ENCODE data around the gene PIP.
"Not testable (repeated sequence)": the region's sequence is repeated elsewhere in the genome, so short reads cannot be mapped to it uniquely, and the experiment has no call there.

The PIP gene, protein sequence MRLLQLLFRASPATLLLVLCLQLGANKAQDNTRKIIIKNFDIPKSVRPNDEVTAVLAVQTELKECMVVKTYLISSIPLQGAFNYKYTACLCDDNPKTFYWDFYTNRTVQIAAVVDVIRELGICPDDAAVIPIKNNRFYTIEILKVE

DNA sequence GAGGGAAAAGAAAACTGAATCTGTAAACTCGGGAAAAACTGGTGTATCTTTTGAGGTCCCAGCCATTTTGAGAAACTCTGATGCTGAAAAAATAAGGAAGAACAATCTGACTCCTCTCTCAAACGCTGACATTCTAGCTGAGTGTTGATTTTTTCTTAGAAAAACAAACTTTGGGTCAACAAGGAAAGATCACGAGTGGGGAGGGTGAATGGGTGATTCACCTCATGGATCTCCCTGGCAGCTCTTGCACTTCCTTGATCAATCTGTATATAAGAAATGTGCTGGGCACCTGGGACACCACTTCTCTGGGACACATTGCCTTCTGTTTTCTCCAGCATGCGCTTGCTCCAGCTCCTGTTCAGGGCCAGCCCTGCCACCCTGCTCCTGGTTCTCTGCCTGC lies at the start of gene PIP:
Gene PIP, plus strand, starts transcription at position 297 of the 400 bp plus-strand sequence. Its CDS starts 40 bp downstream, at position 337.
- no peak for DNase-seq

DNA sequence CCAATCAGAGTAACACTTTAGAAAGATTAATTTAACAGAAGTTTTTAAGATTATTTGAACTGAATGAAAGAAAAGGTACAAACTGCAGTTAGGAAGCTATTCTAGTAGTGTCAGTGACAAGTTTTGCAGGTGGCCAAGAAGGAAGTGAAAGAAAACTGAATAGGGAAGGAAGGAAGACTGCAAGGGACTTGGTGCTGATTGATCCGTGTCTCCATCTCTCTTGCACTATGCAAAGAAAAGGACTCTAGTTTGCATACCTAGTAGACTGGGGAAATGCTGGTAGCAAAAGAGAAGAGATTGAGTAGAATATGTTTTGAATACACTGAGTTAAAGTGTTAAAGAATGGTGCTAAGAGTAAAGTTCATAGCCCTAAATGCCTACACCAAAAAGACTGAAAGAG lies 46.8 kb upstream of the PIP start:
- DNase-seq: no peak

DNA sequence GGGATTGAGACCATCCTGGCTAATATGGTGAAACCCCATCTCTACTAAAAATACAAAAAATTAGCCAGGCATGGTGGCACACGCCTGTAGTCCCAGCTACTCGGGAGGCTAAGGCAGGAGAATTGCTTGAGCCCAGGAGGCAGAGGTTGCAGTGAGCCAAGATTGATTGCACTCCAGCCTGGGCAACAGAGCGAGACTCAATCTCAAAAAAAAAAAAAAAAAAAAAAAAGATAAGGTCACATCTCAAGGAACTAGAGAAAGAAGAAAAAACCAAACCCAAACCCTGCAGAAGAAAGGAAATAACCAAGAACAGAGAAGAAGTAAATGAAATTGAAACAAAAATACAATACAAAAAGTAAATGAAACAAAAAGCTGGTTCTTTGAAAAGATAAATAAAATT lies 46.3 kb upstream of the PIP start:
- DNase-seq: not testable (repeated sequence)

DNA sequence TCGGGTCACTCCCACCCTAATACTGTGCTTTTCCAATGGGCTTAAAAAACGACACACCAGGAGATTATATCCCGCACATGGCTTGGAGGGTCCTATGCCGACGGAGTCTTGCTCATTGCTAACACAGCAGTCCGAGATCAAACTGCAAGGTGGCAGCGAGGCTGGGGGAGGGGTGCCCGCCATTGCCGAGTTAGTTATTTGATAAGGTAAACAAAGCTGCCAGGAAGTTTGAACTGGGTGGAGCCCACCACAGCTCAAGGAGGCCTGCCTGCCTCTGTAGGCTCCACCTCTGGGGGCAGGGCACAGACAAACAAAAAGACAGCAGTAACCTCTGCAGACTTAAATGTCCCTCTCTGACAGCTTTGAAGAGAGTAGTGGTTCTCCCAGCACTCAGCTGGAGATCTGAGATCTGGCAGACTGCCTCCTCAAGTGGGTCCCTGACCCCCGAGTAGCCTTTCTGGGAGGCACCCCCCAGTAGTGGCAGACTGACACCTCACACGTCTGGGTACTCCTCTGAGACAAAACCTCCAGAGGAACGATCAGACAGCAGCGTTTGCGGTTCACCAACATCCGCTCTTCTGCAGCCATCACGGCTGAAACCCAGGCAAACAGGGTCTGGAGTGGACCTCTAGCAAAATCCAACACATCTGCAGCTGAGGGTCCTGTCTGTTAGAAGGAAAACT lies 43.2 kb upstream of the PIP start:
- not testable (repeated sequence) for DNase-seq

DNA sequence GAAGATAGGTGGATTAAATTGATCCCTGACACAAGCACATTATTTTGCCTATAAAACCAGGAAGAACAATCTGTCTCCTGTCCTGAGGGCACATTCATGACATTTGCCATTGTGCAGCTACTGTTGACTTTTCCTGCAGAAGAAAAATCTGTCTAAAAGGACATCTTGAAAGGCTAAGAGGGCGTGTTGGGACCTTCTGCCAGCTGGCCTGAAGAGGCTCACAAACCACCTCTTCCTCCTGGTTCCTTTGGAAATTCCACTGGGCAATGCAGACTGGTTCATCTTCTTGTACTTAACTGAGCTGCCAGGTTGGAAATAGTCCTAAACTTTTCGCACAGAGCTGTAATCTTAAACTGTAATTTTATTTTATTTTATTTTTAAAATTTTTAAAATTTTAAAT lies 35.7 kb upstream of the PIP start:
- DNase-seq: no peak

DNA sequence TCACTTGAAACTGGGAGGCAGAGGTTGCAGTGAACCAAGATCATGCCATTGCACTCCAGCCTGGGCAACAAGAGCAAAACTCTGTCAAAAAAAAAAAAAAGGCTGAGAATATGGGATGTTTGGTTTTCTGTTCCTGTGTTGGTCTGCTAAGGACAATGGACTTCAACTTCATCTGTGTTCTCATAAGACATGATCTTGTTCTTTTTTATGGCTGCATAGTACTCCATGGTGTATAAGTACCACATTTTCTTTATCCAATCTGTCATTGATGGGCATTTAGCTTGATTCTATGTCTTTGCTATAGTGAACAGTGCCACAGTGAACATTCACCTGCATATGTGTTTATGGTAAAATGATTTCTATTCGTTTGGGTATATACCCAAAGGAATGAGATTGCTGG lies 32.3 kb upstream of the PIP start:
- not testable (repeated sequence) for DNase-seq

DNA sequence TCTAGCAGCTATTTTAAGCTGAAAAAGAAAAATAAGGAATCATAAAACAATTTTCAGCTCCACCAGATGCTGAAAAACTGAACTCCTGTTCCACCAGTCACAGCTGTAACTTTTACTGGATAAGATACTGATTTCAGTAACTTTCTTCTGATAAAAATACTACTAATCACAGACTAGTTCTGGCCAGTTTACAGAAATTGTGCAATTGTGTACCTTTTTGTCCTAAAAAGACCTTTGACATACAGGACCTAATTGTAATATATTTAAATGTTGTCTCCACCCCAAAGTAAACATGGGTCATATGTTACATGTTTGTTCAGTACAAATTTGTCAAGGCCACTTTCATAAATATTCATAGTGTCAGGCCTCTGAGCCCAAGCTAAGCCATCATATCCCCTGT lies 27.1 kb upstream of the PIP start:
- no peak for DNase-seq

DNA sequence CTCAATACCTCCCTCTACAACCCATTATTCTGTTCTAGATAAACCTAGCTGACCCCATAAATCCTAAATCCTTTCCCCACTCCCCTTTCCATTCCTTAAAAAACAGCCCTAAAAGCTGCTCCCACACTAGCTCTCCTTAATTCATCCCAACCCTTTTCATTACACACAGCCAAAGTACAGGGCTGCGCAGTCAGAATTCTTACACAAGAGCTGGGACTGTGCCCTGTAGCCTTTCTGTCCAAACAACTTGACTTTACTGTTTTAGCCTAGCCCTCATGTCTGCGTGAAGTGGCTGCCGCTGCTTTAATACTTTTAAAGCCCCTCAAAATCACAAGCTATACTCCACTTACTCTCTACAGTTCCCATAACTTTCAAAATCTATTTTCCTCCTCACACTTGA lies 23.9 kb upstream of the PIP start:
- DNase-seq: not testable (repeated sequence)

DNA sequence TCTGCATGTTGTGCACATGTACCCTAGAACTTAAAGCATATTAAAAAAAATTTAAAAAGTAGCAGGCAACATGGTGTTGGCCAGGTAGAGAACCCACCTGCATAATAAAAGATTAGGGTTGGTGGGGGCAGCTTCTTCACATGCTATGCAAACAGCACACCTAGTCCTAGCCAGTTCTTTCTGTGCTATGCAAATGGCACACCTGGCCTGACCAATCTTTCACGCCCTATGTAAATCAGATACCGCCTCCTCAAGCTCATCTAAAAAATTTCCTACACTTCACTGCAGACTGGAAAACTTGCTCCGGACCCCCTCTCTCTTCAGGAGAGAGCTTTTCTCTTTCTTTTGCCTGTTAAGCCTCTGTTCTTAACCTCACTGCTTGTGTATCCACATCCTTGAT lies 14.5 kb upstream of the PIP start:
- no peak for DNase-seq

DNA sequence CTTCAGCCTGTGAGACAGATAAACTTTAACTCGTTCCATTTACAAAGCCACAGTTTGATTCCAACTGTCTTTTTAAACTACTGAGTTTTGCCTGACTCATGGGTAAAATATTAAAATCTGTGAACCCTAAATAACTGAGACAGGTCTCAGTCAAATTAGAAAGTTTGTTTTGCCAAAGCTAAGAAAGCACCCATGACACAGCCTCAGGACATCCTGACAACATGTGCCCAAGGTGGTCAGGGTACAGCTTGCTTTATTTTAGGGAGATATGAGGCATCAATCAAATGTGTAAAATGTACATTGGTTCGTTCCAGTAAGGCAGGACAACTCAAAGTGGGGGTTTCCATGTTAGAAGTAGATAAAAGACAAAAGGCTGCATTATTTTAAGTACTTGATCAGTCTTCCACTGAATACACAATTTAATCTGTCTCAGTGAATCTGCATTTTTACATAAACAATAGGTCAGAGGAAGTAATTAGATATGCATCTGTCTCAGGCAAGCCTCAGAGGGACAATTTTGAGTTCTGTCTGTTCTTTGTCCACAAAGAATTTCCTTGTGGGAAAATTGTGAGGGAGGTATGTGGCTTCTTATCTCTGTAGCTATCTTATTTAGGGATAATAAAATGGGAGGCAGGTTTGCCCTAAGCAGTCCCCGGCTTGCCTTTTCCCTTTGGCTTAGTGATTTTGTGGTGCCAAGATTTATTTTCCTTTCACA lies 11.0 kb upstream of the PIP start:
- no peak for DNase-seq

DNA sequence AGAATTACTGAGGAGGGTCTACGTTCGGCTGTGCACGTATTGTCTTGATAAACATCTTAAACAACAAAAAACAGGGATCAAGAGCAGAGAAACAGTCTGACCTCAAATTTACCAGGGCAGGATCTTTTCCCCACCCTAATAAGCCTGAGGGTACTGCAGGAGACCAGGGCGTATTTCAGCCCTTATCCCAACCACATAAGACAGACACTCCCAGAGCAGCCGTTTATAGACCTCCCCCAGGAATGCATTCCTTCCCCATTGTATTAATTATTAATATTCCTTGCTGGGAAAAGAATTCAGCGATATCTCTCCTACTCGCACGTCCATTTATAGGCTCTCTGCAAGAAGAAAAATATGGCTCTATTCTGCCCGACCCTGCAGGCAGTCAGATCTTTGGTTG lies 8.6 kb upstream of the PIP start:
- not testable (repeated sequence) for DNase-seq

DNA sequence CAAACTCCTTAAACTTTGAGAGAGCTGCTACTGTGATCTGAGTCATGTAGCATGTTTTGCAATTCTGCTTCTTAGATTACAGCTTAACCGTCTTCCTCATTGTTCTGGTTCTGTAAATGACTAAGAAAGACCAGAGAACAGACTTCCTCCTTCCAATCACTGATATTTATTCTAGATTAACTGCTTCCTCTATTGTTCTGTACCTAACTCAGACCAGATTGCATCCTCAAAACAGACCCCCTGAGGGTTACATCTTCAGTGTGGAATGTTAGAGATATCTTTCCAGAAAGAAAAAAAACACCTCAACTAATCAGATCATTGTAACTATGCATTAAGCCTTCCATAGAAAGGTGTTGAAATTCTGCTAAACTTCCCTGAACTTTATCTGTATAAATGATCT lies 5.7 kb upstream of the PIP start:
- no peak for DNase-seq

DNA sequence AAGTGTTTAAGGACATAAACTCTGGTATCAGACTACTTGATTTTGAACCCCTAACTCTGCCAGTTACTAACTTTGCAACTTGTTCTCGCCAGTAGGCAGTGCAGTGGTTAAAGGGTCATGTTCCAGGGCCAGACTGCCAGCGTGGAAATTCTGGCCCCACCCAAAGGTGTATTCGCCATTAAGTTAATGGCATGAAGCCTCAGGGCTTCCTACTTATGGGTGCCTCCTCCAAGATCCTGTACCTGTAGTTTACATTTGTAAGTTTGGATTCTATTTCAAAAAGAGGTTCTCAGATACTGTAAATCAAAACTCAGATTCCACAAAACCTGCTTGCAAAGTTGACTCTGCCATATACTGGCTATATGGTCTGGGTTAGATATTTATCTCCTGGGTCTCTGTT lies 2.8 kb upstream of the PIP start:
- no peak for DNase-seq

DNA sequence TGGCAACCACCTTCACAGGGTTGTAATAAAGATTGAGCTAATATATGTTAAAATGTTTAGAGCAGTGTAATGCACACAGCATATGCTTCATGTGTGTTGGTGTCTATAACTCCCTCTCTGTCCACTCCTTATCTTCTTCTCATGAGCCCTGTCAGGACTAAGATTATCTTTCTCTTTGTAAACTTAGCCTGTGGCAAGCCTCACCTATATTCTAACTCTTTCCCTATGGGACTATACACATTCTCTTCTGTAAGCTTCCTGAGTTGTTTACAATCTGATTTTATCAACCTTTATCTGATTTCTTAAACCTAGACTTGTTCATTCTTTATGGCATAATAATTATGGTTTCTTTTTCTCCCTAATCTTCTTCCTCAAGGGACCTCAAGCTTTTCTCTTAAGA lies 2.4 kb upstream of the PIP start:
- no peak for DNase-seq

DNA sequence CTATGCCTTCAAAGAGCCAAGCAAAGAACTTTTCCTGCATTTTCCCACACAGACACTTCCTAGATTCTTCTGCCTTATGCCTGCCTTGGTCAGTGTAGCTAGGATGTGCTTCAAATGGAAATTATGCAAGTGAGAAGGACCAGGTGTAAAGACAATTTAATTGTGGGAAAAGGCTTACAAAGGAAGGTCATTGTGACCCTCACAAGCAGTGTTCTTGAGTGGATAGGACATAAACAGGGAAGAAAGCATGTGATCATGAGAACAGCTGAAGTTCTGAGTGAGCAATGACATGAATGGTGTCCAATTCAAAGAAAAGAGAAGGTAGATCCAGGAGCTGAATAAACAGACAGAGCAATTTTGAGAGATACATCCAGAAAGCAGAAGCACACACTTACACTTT lies 1.3 kb upstream of the PIP start:
- DNase-seq: no peak

DNA sequence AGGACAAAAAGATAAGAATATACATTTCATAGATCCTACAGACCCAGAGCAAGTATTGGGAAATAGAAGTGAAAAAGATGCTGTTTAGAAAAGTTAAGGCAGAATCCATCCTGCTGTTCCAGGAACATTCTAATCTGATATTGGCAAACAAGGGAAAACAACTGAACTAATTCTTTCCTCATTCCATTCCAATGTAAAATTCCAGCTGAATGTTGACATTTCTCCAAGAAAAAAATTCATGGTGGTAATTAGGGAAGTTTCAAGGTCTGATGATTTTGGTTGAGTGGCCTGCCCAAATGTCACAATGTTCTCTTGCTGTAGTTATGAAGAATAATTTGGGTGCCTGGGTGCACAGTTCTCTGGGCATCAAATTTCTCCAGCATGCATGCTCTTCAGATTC lies 15.2 kb downstream of the PIP start:
- no peak for DNase-seq

DNA sequence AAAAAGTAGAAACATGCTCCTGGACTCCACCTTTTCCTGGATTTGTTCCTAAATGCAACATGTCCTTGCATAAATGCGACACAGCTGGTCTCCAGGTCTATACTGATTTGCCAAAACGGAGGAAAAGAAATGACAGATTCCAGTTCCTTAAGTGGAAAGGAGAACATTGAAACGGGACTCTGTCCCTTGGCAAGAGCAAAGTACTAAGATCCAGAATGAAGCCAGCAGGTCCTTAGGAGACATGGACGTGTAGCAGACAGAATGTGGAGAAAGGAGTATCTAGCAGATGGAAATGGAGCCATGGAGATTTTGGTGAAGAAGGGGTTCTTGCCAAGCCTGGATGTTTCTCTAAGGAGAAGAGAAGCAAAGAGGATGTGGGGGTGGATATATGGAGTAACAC lies 16.2 kb downstream of the PIP start:
- DNase-seq: no peak

DNA sequence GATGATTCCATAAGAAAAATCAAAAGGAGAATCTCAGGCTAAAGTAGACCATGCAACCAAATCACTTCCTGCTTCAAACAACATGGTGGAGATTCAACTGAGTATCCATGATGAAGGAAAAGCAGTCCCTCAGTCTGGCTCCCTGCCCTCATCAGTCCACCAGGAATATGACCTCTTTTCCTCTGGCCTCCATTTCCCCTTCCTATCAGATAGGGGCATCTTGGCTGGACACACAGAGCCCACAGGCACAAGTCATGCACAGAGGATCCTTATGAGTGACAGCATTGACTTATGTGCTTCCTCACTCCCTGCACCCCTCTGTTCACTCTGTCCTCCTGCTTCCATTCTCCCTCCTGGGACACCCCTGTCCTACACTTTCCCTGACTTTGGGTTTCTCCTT lies 16.8 kb downstream of the PIP start:
- DNase-seq: no peak

DNA sequence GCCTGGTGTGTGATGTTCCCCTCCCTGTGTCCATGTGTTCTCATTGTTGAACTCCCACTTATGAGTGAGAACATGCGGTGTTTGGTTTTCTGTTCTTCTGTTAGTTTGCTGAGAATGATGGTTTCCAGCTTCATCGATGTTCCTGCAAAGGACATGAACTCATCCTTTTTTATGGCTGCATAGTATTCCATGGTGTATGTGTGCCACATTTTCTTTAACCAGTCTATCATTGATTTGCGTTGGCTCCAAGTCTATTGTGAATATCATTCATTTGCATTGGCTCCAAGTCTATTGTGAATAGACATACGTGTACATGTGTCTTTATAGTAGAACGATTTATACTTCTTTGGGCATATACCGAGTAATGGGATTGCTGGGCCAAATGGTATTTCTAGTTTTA lies 18.8 kb downstream of the PIP start:
- not testable (repeated sequence) for DNase-seq

DNA sequence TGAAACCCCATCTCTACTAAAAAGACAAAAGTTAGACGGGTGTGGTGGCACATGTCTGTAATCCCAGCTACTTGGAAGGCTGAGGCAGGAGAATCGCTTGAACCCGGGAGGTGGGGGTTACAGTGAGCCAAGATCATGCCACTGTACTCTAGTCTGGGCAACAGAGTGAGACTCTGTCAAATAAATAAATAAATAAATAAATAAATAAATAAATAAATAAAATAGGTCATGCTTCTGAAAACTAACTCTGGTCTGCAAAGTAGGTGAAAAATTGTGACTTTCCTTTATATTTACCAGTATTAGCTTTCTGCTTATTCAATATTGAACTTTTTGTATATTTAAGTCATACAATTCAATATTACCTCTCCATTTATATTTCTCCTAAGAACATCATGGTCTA lies 26.7 kb downstream of the PIP start:
- DNase-seq: not testable (repeated sequence)

DNA sequence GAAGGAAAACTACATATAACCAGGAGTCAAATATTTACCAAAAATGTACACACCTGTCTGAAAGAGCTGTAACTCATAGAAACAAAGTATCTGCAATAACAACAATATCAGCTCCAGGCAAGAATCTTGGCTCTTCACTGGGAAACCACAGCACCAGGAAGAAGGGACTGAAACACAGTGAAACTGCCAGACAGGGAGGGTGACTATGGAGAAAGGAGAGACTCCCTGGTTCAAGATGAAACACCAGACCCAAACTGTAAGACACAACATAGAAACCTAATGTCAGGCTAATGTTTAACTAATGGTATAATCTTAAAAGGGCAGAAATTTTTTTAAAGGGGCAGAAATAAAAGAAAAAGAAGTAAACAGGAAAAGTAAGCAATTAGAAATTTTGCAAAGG lies 39.8 kb downstream of the PIP start:
- DNase-seq: no peak

DNA sequence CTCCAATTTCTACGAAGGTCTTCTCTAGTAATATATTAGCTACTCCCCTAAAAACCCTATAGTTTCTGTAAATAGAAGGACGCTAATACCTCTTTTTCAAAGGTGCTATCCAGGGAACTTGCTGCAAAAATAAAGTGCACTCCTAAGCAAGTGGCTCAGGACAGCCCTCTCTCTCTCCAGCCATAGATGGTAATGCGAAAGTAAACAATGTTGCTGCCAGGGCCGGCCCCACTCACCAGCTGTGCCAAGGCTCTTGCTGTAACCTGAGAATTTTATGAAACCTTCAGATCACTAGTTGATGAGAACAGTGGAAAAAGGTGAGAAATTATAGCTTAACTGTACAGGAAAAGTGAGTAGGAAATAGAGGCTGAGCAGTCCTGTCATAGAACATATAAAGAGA lies 40.5 kb downstream of the PIP start:
- no peak for DNase-seq

DNA sequence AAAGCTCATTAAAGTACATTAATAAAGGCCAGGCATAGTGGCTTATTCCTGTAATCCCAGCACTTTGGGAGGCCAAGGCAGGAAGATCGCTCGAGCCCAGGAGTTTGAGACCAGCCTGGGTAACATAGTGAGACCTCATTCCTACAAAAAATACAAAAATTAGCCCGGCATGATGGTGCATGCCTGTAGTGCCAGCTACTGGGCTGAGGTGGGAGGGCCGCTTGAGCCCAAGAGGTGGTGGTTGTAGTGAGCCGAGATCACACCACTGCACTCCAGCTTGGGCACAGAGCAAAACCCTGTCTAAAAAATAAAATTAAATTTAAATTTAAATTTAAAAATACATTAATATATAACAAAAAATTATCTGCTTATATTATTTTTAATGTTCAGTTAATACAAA lies 44.3 kb downstream of the PIP start:
- no peak for DNase-seq

DNA sequence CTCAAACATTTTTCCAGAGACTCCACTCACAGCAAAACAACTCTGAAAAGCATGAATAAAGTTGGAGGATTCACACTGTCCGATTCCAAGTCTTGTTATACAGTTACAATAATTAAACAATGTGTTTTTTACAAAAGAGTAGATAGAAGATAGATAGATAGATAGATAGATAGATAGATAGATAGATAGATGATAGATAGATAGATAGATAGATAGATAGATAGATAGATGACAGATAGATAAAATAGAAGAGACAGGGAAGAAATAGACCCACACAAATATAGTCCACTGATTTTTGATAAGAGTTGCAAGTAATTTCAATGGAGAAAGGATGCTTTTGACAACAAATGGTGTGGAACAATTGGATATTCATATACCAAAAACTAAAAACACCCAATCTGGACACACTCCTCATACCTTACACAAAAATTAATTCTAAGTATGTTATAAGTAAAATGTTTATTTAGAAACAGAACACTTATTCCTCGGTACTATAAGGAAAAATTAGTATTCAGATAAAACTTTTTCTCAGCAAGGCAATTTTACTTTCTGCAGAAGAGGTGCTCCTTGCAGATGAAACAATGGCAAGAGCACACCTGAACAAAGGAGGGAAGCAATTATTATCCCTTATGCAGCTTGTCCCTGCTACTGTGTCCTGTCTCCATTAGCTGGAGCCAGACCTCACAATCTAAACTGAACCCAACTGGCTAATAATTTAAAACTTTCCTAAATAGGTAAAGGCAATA lies 45.7 kb downstream of the PIP start:
- no peak for DNase-seq
